Lung (tissue), 12 donors: ENCODE data around the gene SOX18. TPM values are rescaled to one million over a fixed set of nuclear protein-coding genes. Genes with fewer than 3 reads are reported as not detected.

Source experiments
- ATAC-seq: fragments of 200-7000 bp; cut with Tn5 transposase; one replicate; pipeline ENCODE4 v1.9.1; 2020; ENCODE audit warnings: moderate number of reproducible peaks; ENCODE audit not compliant: insufficient read depth, low FRiP score
- DNase-seq, 3 donors: peaks; one replicate each; pipeline ENCODE4 v3.0.0-alpha.2; 2013 to 2017
- H3K27ac ChIP-seq, 2 donors: one replicate each; pipeline ENCODE4 v1.5.1; 2013; ENCODE audit warnings: mild to moderate bottlenecking in 2 of 2, moderate library complexity in 2 of 2, control low read depth in 1 of 2, inconsistent platforms in 1 of 2, low read depth in 1 of 2, low read length in 1 of 2
- H3K27me3 ChIP-seq, 3 donors: one replicate each; pipeline ENCODE4 v1.5.1; 2013; ENCODE audit warnings: low read length in 2 of 3; ENCODE audit not compliant: control insufficient read depth in 3 of 3, insufficient read depth in 3 of 3
- H3K36me3 ChIP-seq, 4 donors: one replicate each; pipeline ENCODE4 v1.5.1; 2013; ENCODE audit warnings: low read length in 4 of 4, mild to moderate bottlenecking in 1 of 4, moderate library complexity in 1 of 4; ENCODE audit not compliant: control insufficient read depth in 4 of 4, insufficient read depth in 4 of 4
- H3K4me1 ChIP-seq, 5 donors: one replicate each; pipeline ENCODE4 v1.5.1; 2013; ENCODE audit warnings: low read length in 5 of 5, mild to moderate bottlenecking in 2 of 5, moderate library complexity in 1 of 5; ENCODE audit not compliant: control insufficient read depth in 5 of 5, insufficient read depth in 5 of 5
- H3K4me3 ChIP-seq: one replicate; pipeline ENCODE4 v1.5.1; 2013; ENCODE audit warnings: mild to moderate bottlenecking, control low read depth, moderate library complexity
- H3K9ac ChIP-seq, 2 donors: one replicate each; pipeline ENCODE4 v1.5.1; 2013; ENCODE audit warnings: low read length in 2 of 2, control low read depth in 1 of 2; ENCODE audit not compliant: insufficient read depth in 1 of 2
- H3K9me3 ChIP-seq, 4 donors: one replicate each; pipeline ENCODE4 v1.5.1; 2013; ENCODE audit warnings: low read length in 3 of 4, mild to moderate bottlenecking in 1 of 4, moderate library complexity in 1 of 4; ENCODE audit not compliant: control insufficient read depth in 4 of 4, insufficient read depth in 3 of 4
- CTCF ChIP-seq: IDR thresholded peaks from 2 replicates; pipeline ENCODE4 v1.5.1; 2012; ENCODE audit warnings: mild to moderate bottlenecking; ENCODE audit errors: control extremely low read depth, extremely low read depth
- WGBS, 2 donors: extraction: QIAGEN DNeasy Blood & Tissue Kit; methylation state at CpG; one replicate each; pipeline ENCODE4 v1.1.7; 2013; 5-methylcytosine and 5-hydroxymethylcytosine counted together
- polyA plus RNA-seq, 2 donors: library from polyadenylated mRNA; stranded (reverse); fragments of 200-250 nt; gene quantifications; one replicate each; pipeline ENCODE4 v1.2.1, GENCODE V29; 2013
- total RNA-seq, 2 donors: library from RNA; depleted of rRNA in 1 of 2; stranded (reverse); fragments of >200 nt in 1 of 2; gene quantifications; one replicate each; pipeline ENCODE4 v1.2.1, GENCODE V29; 2014 to 2021
- donor health status: control.
- donor health status: control.
- donor health status: Bipolar disorder and iron deficiency.
- donor health status: healthy.
- donor health status: DM: yes; HTN: yes; CAD: no.

SOX18 gene
- total and polyA plus RNA-seq, 4 donors: 12.1 to 52.2 (median 29.3) TPM

GRCh38 chr20:64072498-64073063, 23.1 kb upstream of the SOX18 start:
- no peak overlapping the region for H3K4me3 ChIP-seq
- no peak for DNase-seq

GRCh38 chr20:64071341-64072332, 22.2 kb upstream of the SOX18 start:
- no peaks in the 10 kb centered on the region for H3K27me3 ChIP-seq
- ATAC-seq: no peak
- H3K36me3 ChIP-seq: peaks cover 0 to 40% (median 14%) of the 10 kb centered on the region in 4 donors
- H3K9me3 ChIP-seq: no peaks in the 10 kb centered on the region
- no peak for TF ChIP-seq CTCF
- WGBS, 2 donors: 87 to 88% methylated on average over 29 to 30 of the region's 30 CpGs
- no peak for DNase-seq
- no peak overlapping the region for H3K9ac ChIP-seq
- H3K4me3 ChIP-seq: no peak overlapping the region
- peaks cover 0 to 5% (median 0%) of the 10 kb centered on the region in 5 donors for H3K4me1 ChIP-seq
- no peak overlapping the region for H3K27ac ChIP-seq

More at GRCh38 chr20:64072498-64073063, 23.1 kb upstream of the SOX18 start:
- Histone ChIP-seq H3K27me3 (no peaks in the 10 kb centered on the region), H3K9ac (no peak overlapping the region), H3K27ac (no peak overlapping the region), H3K4me1 (peaks cover 0 to 5% (median 0%) of the 10 kb centered on the region in 5 donors), H3K9me3 (no peaks in the 10 kb centered on the region), H3K36me3 (peaks cover 0 to 40% (median 14%) of the 10 kb centered on the region in 4 donors)
- no peak for TF ChIP-seq CTCF
- ATAC-seq: no peak
- WGBS, 2 donors: 78 to 85% methylated on average over 14 of the region's 14 CpGs

- Histone ChIP-seq H3K4me1 (peaks cover 0 to 5% (median 0%) of the 10 kb centered on the region in 5 donors), H3K9me3 (no peaks in the 10 kb centered on the region), H3K27me3 (no peaks in the 10 kb centered on the region), H3K9ac (no peak overlapping the region), H3K36me3 (peaks cover 0 to 35% (median 14%) of the 10 kb centered on the region in 4 donors), H3K27ac (no peak overlapping the region), H3K4me3 (no peak overlapping the region)
- 94% methylated on average over 31 of the region's 31 CpGs for WGBS, 2 donors
- no peak for DNase-seq
- TF ChIP-seq CTCF: no peak
- ATAC-seq: no peak
These were observed 21.0 kb upstream of the SOX18 start for GRCh38 chr20:64070244-64070993.
